ENCODE results near the gene PRR35. TPM values are rescaled to one million over a fixed set of nuclear protein-coding genes. Genes with fewer than 3 reads are reported as not detected.

The PRR35 gene
- total and polyA plus RNA-seq, 2 donors (not counting 3 experiments of a cell fraction or from before 2014, with no cell fraction given) = not detected

GRCh38 chr16:609316-609715 is 49.1 kb downstream of the PRR35 start:
- no peak overlapping the region for H3K9ac ChIP-seq (replicated peaks; ENCODE audit: extremely low read depth, insufficient read depth, low read length)
- H3K9me3 ChIP-seq (replicated peaks; ENCODE audit: control insufficient read depth, insufficient read depth, low read length) = no peaks in the 10 kb centered on the region
- peaks cover 1% of the 10 kb centered on the region for H3K79me2 ChIP-seq (ENCODE audit: control insufficient read depth, insufficient read depth, low read length)
- H3K36me3 ChIP-seq (ENCODE audit: control insufficient read depth in 2 of 2, extremely low read depth in 1 of 2, insufficient read depth in 2 of 2, low read length in 2 of 2) = no peaks in the 10 kb centered on the region
- no peaks in the 10 kb centered on the region for H3K9me1 ChIP-seq (replicated peaks; ENCODE audit: control insufficient read depth, extremely low read depth, insufficient read depth, low read length)
- no peak for FAIRE-seq
- no peaks in the 10 kb centered on the region for H3K4me1 ChIP-seq (ENCODE audit: control insufficient read depth, extremely low read depth, insufficient read depth, low read length)
- no peak overlapping the region for H2AFZ ChIP-seq (ENCODE audit: low read depth, low read length)
- no peak for DNase-seq (ENCODE audit: low read depth, low spot score)
- no peaks in the 10 kb centered on the region for H4K20me1 ChIP-seq (replicated peaks; ENCODE audit: control insufficient read depth, extremely low read depth, insufficient read depth, low read length)
- ChIA-PET POLR2A (no interaction called here), CTCF (interaction anchor here (0.6 to 2.0 kb wide), 5 partner anchors 9 to 32 kb away, joined by 3 to 9 read pairs (median 3); partner anchors contain the start of gene RAB40C)
- no peaks in the 10 kb centered on the region for H3K27me3 ChIP-seq (ENCODE audit: control insufficient read depth in 2 of 2, insufficient read depth in 2 of 2, low read length in 2 of 2)
- no peak overlapping the region for H3K4me2 ChIP-seq (ENCODE audit: insufficient read depth, low read length)
- no peak overlapping the region for H3K27ac ChIP-seq (ENCODE audit: insufficient read depth, low read depth, low read length)
- no peak overlapping the region for H3K4me3 ChIP-seq (replicated peaks in 1 of 3; ENCODE audit: insufficient read depth in 1 of 3, low read depth in 1 of 3, low read length in 3 of 3)
- no TSS peak for BruUV-seq (replicated peaks)
- intact Hi-C loops (cut with micrococcal nuclease) (no loop called here), dilution Hi-C loops (cut with MboI; ENCODE audit: extremely low pct_ligation_motif_present, low sequenced_read_pairs) (no loop called here)
- no peak for TF ChIP-seq POLR2AphosphoS5 (IDR thresholded peaks at IDR 0.05; ENCODE audit: insufficient read depth, low read depth, low read length)

GRCh38 chr16:609984-610383 is 49.8 kb downstream of the PRR35 start:
- TF ChIP-seq POLR2A (IDR thresholded peaks at IDR 0.05; ENCODE audit: low read depth, low read length) = no peak
- no peak for TF ChIP-seq FOS (IDR thresholded peaks at IDR 0.05; ENCODE audit: borderline replicate concordance, insufficient read depth, low read length)
- TF ChIP-seq JUN (IDR thresholded peaks at IDR 0.05; ENCODE audit: borderline replicate concordance, insufficient read depth, insufficient read length, low read depth) = no peak
- no peak for TF ChIP-seq GATA2 (IDR thresholded peaks at IDR 0.05; ENCODE audit: insufficient read depth, insufficient read length, low read depth, low read length)
- TF ChIP-seq EZH2 (IDR thresholded peaks at IDR 0.05; ENCODE audit: borderline replicate concordance, low read depth, low read length, severe bottlenecking) = no peak
- no peak for TF ChIP-seq MAX (IDR thresholded peaks at IDR 0.05; ENCODE audit: insufficient read depth, insufficient read length)
- TF ChIP-seq POLR2AphosphoS5 (IDR thresholded peaks at IDR 0.05; ENCODE audit: insufficient read depth, low read depth, low read length) = no peak
- no peak for TF ChIP-seq CTCF (IDR thresholded peaks at IDR 0.05; ENCODE audit: extremely low read depth in 1 of 2, insufficient read depth in 1 of 2, low read depth in 1 of 2, low read length in 2 of 2)
- TF ChIP-seq MYC (IDR thresholded peaks at IDR 0.05; ENCODE audit: low read depth, low read length) = no peak
- Histone ChIP-seq H3K4me3 (replicated peaks in 1 of 3; ENCODE audit: insufficient read depth in 1 of 3, low read depth in 1 of 3, low read length in 3 of 3) (no peak overlapping the region), H3K4me1 (ENCODE audit: control insufficient read depth, extremely low read depth, insufficient read depth, low read length) (no peaks in the 10 kb centered on the region), H3K9me3 (replicated peaks; ENCODE audit: control insufficient read depth, insufficient read depth, low read length) (no peaks in the 10 kb centered on the region), H2AFZ (ENCODE audit: low read depth, low read length) (no peak overlapping the region), H4K20me1 (replicated peaks; ENCODE audit: control insufficient read depth, extremely low read depth, insufficient read depth, low read length) (no peaks in the 10 kb centered on the region), H3K9ac (replicated peaks; ENCODE audit: extremely low read depth, insufficient read depth, low read length) (no peak overlapping the region), H3K36me3 (ENCODE audit: control insufficient read depth in 2 of 2, extremely low read depth in 1 of 2, insufficient read depth in 2 of 2, low read length in 2 of 2) (no peaks in the 10 kb centered on the region), H3K79me2 (ENCODE audit: control insufficient read depth, insufficient read depth, low read length) (peaks cover 1% of the 10 kb centered on the region), H3K4me2 (ENCODE audit: insufficient read depth, low read length) (no peak overlapping the region), H3K27me3 (ENCODE audit: control insufficient read depth in 2 of 2, insufficient read depth in 2 of 2, low read length in 2 of 2) (no peaks in the 10 kb centered on the region), H3K27ac (ENCODE audit: insufficient read depth, low read depth, low read length) (no peak overlapping the region), H3K9me1 (replicated peaks; ENCODE audit: control insufficient read depth, extremely low read depth, insufficient read depth, low read length) (no peaks in the 10 kb centered on the region)
- POLR2A ChIA-PET = no interaction called here
- intact Hi-C loops (cut with micrococcal nuclease) = no loop called here
- DNase-seq (ENCODE audit: low read depth, low spot score) (no peak), FAIRE-seq (no peak)
- dilution Hi-C loops (cut with MboI; ENCODE audit: extremely low pct_ligation_motif_present, low sequenced_read_pairs) = no loop called here
- CTCF ChIA-PET = interaction anchor here (0.7 to 2.0 kb wide), 6 partner anchors 8 to 31 kb away, joined by 3 to 9 read pairs (median 3); partner anchors contain the start of gene RAB40C
- no TSS peak for BruUV-seq (replicated peaks)

Data from endothelial cell of umbilical vein (primary cell).